Effector memory CD4-positive, alpha-beta T cell (primary cell): ENCODE measurements around the gene CCNQ.

Source experiments
- DNase-seq, 3 donors: peaks; one replicate each; pipeline ENCODE4 v3.0.0-alpha.2; 2020
- H3K27ac ChIP-seq: 2 replicates; pipeline ENCODE4 v1.7.0; 2013; ENCODE audit warnings: mild to moderate bottlenecking, low read length, moderate library complexity; ENCODE audit not compliant: insufficient read depth, poor library complexity, severe bottlenecking
- H3K27me3 ChIP-seq: replicated peaks from 2 replicates; pipeline ENCODE4 v1.7.0; 2013; ENCODE audit warnings: mild to moderate bottlenecking, low read length; ENCODE audit not compliant: insufficient read depth, control insufficient read depth, poor library complexity, severe bottlenecking
- H3K36me3 ChIP-seq: 2 replicates; pipeline ENCODE4 v1.7.0; 2013; ENCODE audit warnings: mild to moderate bottlenecking, low read length, moderate library complexity; ENCODE audit not compliant: control insufficient read depth, insufficient read depth
- H3K4me1 ChIP-seq: 2 replicates; pipeline ENCODE4 v1.7.0; 2013; ENCODE audit warnings: low read length, mild to moderate bottlenecking; ENCODE audit not compliant: control insufficient read depth, insufficient read depth, poor library complexity, severe bottlenecking
- H3K4me3 ChIP-seq: 2 replicates; pipeline ENCODE4 v1.7.0; 2013; ENCODE audit warnings: low read length, low read depth, mild to moderate bottlenecking; ENCODE audit not compliant: insufficient read depth, poor library complexity, severe bottlenecking
- H3K9me3 ChIP-seq: 2 replicates; pipeline ENCODE4 v1.7.0; 2013; ENCODE audit warnings: mild to moderate bottlenecking, low read length, moderate library complexity; ENCODE audit not compliant: control insufficient read depth

CCNQ gene

DNA sequence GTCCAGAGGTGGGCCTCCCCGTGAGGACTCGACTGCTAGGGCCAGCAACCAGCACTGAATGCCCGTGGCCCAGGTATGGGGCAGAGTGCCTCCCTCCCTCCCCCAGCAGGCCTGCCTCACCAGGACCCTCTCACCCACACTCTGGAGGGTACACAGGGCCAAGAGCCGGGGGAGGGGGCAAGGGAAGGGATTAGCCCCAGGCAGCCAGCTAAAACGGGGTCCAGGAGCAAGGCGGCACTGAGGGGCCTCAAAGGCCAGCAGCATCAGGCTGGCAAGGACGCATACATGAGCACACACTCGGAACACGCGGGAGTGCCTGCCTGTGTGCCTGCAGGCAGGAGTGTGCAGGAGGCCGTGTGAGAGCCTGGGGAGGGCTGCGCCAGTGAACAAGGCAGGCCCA is 29.7 kb upstream of the CCNQ start:
- Histone ChIP-seq H3K4me3 (no peak overlapping the region), H3K9me3 (no peaks in the 10 kb centered on the region), H3K36me3 (no peaks in the 10 kb centered on the region), H3K27ac (no peak overlapping the region), H3K4me1 (no peaks in the 10 kb centered on the region), H3K27me3 (no peaks in the 10 kb centered on the region)
- DNase-seq, result no peak

DNA sequence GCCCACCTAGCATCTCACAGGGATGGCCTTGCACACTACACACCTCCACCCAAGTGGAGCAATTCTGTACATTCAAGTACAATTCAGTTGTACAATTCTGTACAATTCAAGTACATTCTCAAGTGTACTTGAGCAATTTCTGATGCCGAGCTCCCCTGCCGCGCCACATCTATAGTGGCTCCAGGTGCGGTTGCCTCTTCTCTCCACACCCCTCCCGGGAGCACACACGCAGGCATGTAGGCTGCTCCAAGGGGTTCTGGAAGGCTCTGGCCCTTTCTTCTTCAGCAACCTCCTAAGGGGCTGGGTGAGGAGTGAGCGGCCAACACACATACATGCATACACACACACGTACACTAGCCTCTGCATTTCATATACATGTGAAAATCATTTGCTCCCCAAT is 29.2 kb upstream of the CCNQ start:
- no peaks in the 10 kb centered on the region for H3K4me1 ChIP-seq
- no peaks in the 10 kb centered on the region for H3K9me3 ChIP-seq
- no peaks in the 10 kb centered on the region for H3K27me3 ChIP-seq
- DNase-seq, result no peak
- H3K27ac ChIP-seq, result no peak overlapping the region
- no peak overlapping the region for H3K4me3 ChIP-seq
- no peaks in the 10 kb centered on the region for H3K36me3 ChIP-seq

DNA sequence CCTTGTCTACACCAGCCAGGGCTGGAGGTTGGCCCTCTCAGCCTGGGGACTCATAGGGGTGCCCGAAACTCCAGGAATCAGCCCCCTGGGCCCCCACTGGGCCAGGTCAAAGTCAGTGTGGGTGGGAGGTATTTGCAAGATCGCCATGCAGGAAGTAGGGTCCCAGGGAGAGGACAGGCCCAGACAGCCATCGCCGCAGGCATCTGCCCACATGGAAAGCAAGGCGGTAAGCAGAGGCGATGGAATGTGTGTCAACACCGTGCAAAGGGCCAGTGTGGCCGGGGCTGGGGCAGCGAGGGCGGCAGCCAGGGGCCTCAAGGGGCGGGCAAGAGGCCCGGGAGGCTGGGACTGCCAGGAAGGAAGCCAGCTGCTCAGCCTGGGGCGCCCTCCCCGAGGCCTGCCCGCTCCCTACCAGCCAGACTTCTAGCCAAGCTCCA is 28.8 kb upstream of the CCNQ start:
- no peaks in the 10 kb centered on the region for H3K4me1 ChIP-seq
- H3K9me3 ChIP-seq, result no peaks in the 10 kb centered on the region
- H3K27me3 ChIP-seq, result no peaks in the 10 kb centered on the region
- no peak for DNase-seq
- no peak overlapping the region for H3K4me3 ChIP-seq
- no peaks in the 10 kb centered on the region for H3K36me3 ChIP-seq
- H3K27ac ChIP-seq, result no peak overlapping the region

DNA sequence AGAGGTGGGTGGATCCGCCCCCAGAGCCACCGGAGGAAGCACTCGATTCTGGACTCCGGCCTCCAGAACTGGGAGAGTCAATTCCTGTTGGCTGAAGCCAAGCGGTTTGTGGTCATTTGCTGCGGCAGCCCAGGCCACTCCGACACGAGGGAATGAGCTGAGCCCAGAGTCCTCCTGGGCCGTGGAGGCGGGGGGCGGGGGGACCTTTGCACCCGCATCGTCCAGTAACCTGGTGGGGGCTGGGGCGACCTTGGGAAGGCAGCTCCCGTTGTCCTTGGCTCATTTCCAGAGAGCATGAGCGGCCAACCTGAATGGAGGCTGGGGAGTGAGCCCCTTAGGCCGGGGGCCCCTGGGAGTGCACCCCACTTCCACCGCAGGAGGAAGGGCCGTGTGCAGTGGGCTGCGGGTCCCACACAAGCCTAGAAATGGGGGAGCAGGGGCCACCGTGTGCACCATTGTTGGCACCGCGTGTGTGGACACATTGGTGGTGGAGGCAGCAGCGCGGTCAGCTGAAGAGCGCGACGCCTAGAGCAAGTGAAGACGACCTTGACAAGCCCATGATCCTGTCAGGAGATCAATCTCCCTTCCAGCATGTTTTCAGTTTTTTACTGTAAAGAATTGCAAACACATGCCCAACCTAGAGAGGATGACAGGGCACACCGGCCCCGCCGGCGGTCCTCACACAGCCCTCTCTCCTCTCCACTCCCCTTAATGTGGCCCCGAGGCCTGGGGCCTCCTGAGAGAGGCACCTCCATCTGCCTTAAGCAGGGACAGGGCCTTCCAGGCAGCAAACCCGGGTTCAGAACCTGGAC is 28.1 kb upstream of the CCNQ start:
- H3K9me3 ChIP-seq, result no peaks in the 10 kb centered on the region
- no peak for DNase-seq

DNA sequence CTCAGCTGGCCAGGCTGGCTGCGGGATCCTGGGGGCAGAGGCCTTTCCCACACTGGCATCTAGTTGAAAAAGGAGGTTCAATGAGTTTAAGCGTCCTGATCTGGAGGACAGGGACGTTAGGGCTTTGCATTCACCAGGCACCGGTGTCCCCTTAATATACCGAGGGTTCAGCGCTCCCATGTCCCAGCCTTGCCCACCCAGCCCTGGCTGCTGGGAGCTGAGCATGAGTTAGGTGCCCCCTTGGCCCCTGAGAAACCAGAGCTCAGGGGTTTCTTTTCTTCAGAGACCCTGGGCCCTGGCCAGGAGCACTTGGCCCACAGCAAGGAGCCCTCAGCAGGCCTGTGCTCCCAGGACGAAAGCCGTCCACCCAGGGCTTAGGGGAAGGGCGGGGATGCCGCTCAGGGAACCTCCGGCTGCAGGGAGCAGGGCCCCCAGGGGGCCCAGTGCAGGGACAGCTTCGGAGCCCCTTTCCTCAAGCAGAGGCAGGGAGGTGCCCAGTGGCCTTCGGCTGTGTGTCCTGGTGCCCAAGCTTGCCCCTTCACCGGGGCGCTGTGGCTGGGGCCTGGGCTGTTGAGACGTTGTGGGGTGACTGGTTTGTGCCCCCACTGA is 27.2 kb upstream of the CCNQ start:
- no peaks in the 10 kb centered on the region for H3K27me3 ChIP-seq
- no peak overlapping the region for H3K27ac ChIP-seq
- H3K36me3 ChIP-seq, result no peaks in the 10 kb centered on the region
- H3K9me3 ChIP-seq, result no peaks in the 10 kb centered on the region
- no peak overlapping the region for H3K4me3 ChIP-seq
- no peak for DNase-seq
- H3K4me1 ChIP-seq, result no peaks in the 10 kb centered on the region

More for the DNA sequence above, 28.1 kb upstream of the CCNQ start:
- no peak overlapping the region for H3K4me3 ChIP-seq
- no peaks in the 10 kb centered on the region for H3K36me3 ChIP-seq
- H3K27me3 ChIP-seq, result no peaks in the 10 kb centered on the region
- no peaks in the 10 kb centered on the region for H3K4me1 ChIP-seq
- H3K27ac ChIP-seq, result no peak overlapping the region

DNA sequence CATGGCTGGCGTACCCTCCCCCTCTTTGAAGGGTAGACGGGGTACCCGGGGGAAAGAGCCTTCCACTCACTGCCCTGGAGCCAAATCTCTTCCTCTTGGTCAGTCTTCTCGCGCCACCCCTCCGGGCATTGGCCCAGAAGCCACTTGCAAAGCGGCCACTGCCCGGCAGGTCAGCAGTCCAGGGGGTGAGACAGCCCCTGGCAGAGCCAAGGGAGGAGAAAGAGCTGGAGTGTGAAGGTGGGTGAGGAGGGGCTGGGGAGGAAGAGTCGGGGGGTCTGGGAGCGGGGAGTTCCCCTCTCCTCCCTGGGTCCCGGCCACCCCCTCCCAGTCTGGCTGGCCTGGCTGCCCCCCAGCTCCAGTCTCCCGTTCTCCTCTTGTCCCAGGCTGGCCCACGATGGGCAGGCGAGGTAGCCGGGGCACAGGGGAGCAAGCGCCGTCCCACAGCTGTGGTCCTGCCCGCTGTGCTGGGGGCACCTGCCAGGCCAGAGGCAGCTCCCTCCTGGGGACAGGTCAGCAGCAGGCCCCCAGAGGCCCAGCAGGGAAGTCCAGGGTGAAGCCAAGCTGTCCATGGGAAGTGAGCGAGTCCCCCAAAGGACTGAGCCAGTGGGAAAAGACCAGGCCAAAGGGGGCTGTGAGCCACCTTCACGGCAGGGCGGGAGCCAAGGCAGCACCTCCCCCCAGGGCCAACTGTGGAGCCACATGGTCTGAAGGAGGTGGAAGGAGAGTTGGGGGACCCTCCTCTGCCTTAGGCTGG is 26.5 kb upstream of the CCNQ start:
- Histone ChIP-seq H3K4me3 (no peak overlapping the region), H3K4me1 (no peaks in the 10 kb centered on the region), H3K9me3 (no peaks in the 10 kb centered on the region), H3K36me3 (no peaks in the 10 kb centered on the region), H3K27me3 (no peaks in the 10 kb centered on the region), H3K27ac (no peak overlapping the region)
- DNase-seq, result no peak

DNA sequence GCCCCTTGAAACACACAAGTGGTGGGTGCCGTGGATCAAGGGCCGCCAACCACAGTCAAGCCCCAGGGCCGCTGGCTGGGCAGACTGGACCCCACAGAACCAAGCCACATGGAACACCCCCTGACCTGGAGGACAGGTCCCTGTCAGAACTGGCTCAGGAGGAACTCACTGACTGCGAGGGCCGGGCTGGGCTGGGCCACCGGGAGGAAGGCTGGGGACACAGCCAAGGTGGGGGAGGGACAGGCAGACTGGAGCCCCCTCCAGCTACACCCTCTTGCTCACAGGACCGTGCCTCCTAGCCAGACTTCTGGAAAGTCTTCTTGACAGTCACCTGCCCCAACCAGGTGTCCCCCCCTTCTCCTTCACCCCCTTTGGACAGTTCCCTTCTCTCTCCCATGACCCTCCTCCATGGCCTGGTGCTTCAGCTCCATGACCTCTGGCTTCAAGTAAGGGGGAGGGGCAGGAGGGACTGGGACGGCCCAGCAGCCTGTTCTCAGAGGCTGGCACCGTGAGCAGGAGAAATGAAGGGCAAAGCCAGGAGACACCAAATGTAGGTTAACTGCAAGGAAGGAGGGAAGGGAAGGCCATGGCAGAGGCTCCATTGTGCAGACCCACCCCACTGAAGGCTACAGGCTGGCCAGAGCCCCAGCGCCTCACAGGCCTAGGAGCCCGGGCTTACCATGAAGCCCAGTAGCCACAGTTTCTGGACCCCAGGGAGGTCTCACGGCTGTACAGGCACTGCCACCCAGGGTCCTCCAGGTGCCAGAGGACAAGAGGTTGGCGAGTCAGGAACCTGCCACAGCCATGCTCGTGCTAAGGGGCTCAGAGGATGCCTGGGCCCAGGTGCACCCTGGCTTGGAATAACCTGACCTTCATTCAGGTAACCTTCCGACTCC is 25.5 kb upstream of the CCNQ start:
- Histone ChIP-seq H3K36me3 (no peaks in the 10 kb centered on the region), H3K4me3 (no peak overlapping the region), H3K27ac (no peak overlapping the region), H3K9me3 (no peaks in the 10 kb centered on the region), H3K27me3 (no peaks in the 10 kb centered on the region), H3K4me1 (no peaks in the 10 kb centered on the region)
- no peak for DNase-seq

DNA sequence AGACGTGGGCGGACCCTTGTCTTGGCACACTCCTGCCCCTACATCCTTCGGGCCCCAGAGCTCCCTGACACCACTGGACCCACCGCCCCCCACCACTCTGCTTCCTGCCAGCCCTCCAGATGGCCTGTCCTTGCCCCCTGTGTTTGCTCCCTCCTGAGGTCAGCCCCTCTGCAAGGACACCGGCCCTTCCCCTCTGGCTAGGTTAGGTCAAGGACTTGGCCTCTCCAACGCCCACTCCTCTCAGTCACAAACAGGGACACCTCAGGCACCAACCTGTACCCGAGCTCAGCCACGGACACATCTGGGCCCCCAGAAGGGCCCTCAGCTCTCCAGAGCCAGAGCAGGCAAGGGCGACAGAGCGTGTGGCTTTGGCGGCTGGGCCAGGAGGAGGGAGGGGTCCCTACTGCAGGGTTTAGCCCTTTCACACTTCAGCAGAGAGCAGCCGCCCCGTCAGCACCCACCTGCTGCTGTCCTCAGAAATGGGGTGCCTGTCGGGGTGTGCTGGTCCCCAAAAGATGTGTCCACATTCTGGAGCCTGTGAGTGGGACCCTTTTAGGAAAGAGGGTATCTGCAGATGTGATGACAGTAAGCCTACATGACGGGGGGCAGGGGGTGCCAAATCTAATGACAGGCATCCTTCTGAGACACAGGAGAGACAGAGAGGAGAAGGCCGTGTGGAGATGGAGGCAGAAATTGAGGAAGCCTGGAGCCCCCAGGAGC is 24.5 kb upstream of the CCNQ start:
- Histone ChIP-seq H3K27ac (no peak overlapping the region), H3K27me3 (no peaks in the 10 kb centered on the region), H3K9me3 (no peaks in the 10 kb centered on the region), H3K4me3 (no peak overlapping the region), H3K36me3 (no peaks in the 10 kb centered on the region), H3K4me1 (no peaks in the 10 kb centered on the region)
- no peak for DNase-seq

DNA sequence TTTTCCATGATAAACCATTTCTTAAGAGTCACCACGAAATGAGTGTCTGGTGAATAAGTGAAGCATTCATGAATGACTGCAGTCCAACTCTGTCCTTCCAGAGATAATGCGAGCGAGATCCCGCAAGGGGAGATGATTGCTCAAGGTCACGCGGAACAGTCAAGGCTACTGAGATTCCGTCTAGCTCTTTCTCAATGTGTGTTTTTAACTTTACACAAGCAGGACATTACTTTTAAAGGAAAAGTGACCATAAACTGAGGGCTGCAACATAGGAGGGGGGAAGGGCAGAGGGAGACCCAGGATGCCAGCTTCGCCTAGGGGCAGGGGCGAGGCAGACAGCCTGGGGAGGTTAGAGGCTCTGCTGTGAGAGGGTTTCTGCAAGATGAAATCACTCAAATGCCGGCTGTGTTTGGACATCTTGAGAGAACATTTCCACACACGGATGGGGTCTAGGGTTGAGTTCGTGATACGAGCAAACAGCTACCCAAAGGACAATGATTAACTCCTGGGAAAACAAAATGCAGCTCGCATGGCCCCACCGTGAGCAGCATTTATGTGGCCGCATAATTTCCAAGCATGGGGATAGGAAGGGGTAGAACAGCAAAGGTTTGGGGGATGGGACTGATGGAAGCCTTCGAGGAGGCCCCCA is 23.8 kb upstream of the CCNQ start:
- Histone ChIP-seq H3K27me3 (no peaks in the 10 kb centered on the region), H3K36me3 (no peaks in the 10 kb centered on the region), H3K27ac (no peak overlapping the region), H3K4me1 (no peaks in the 10 kb centered on the region), H3K4me3 (no peak overlapping the region), H3K9me3 (no peaks in the 10 kb centered on the region)
- DNase-seq, result no peak
